Bronchial epithelial cell (primary cell): ENCODE measurements around the gene UNC5CL. TPM values are rescaled to one million over a fixed set of nuclear protein-coding genes. Genes with fewer than 3 reads are reported as not detected.

Experiments used
- DNase-seq: peaks from one replicate; pipeline ENCODE4 v3.0.0-alpha.2; 2010; ENCODE audit warnings: low read depth
- FAIRE-seq: peaks from 2 replicates; lab custom pipeline; 2011; peaks lifted over from hg19 to GRCh38; lab: Jason Lieb, UNC
- H3K27me3 ChIP-seq: 2 replicates; pipeline ENCODE4 v1.5.1; 2011; ENCODE audit warnings: low read length; ENCODE audit not compliant: control insufficient read depth, insufficient read depth
- H3K36me3 ChIP-seq: 2 replicates; pipeline ENCODE4 v1.5.1; 2011; ENCODE audit warnings: low read length; ENCODE audit not compliant: control insufficient read depth, insufficient read depth
- H3K4me3 ChIP-seq: 2 replicates; pipeline ENCODE4 v1.5.1; 2011; ENCODE audit warnings: mild to moderate bottlenecking, low read depth, low read length, control low read depth
- total RNA-seq: library from RNA; depleted of rRNA; stranded (reverse); fragments of >200 nt; gene quantifications from 2 replicates; pipeline ENCODE4 v1.2.1, GENCODE V29; 2014
- TF ChIP-seq, protein P1 (sequence below): IDR thresholded peaks from 2 replicates; pipeline ENCODE4 v1.5.1; 2011; ENCODE audit warnings: mild to moderate bottlenecking, moderate library complexity, low read length, control low read depth, inconsistent platforms; ENCODE audit not compliant: insufficient read depth, severe bottlenecking

UNC5CL gene
- total RNA-seq, 1 donor from 2014 or later = 0.26 TPM

DNA sequence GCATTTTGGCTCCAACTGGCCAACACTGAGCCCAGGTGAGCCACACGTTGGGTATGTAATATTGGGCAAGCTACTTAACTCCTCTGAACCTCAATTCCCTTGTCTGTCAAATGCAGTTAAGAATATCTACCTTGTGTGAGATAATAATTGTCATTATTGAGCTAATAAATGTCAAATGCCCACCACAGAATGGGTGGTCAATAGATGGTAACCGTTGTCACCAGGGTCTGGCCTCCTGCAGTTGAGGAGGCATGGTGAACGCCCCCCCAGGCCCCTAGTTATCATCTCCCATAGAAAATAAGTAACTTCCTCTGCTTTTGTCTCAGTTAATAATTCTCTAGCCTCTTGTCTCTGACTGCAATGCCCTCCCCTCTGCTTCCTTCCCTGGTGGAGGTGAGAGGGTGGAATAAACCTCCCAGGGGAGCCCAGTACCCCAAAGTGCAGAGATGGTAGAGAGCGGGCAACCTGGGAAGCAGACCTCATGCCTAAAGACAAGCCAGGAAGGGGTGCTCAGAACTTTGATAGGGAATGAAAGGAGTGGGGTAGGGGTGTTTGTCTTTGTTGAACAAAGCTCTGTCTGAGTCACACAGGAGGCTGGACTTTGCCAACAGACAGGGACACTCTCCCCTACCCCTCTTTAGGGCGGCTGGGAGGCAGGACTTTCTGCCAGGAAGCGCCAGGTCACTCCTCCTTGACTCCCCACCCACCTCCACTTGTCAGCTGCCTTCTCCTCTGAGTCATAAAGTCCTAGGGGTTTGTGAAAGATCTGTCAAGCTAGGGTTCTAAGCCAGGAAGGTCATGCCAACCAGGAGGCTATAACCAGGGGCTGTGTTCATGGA, 1.3 kb upstream of the UNC5CL start:
- TF ChIP-seq, protein P1, sequence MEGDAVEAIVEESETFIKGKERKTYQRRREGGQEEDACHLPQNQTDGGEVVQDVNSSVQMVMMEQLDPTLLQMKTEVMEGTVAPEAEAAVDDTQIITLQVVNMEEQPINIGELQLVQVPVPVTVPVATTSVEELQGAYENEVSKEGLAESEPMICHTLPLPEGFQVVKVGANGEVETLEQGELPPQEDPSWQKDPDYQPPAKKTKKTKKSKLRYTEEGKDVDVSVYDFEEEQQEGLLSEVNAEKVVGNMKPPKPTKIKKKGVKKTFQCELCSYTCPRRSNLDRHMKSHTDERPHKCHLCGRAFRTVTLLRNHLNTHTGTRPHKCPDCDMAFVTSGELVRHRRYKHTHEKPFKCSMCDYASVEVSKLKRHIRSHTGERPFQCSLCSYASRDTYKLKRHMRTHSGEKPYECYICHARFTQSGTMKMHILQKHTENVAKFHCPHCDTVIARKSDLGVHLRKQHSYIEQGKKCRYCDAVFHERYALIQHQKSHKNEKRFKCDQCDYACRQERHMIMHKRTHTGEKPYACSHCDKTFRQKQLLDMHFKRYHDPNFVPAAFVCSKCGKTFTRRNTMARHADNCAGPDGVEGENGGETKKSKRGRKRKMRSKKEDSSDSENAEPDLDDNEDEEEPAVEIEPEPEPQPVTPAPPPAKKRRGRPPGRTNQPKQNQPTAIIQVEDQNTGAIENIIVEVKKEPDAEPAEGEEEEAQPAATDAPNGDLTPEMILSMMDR = no peak
- peak; percentile 73 for FAIRE-seq
- Histone ChIP-seq H3K36me3 (no peaks in the 10 kb centered on the region), H3K4me3 (no peak overlapping the region), H3K27me3 (no peaks in the 10 kb centered on the region)
- DNase-seq = peak; percentile 84

DNA sequence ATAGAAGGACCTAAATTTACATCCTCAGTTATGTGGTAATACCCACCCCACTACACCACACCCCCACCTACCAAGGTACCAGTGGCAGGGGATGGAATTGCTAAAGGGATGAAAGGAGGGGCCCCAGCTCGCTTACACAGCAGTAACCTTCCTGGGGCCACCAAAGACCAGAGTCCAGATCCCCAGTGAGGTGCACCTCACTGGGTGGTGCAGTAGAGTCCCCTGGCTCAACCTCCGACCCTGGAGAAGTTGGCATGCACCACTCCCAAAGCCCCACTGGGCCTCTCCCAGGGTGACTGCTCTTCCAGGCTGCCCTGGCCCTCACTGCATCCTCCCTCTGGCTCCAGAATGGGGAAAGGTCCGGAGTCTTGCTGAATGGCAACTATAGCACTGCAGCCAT, 816 bp downstream of the UNC5CL start:
- H3K36me3 ChIP-seq = no peaks in the 10 kb centered on the region
- no peaks in the 10 kb centered on the region for H3K27me3 ChIP-seq
- TF ChIP-seq, protein P1 = no peak
- FAIRE-seq = no peak
- no peak overlapping the region for H3K4me3 ChIP-seq
- DNase-seq = no peak

DNA sequence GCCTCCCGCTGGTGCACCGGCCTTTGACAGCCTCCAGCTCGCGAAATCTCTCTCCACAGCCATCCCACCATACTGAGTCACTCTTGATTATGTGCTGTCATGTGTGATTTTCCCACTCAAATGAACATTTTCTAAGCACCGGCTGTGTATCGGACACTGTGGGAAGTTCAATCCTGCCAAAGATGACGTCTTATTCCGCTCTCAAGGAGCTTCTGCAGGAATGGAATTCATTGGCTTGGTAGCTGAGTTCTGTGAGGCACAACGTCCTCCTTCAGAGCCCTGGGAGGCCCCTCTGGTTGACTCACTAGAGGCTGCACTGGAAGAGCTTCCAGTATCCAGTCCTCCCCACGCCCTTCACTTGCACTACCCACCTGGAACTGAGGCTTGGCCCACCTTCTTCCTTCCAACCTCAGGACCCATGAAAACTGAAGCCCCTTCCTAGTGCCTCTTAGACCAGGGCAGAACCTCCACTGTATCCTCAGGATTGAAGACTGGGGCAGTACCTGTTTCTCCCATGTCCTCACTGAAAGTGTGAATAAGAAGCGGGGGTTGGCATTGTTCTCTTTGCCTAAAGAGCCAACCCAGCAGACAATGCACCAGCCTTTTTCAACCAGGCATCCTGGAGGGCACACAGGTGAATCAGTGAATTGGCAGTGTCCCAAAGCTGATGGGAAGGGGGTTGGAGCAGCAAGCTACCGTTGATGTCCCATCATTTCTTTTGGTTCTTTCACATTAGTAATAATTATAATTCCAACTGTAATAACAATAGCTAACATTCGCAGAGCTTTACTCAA, 1.7 kb downstream of the UNC5CL start:
- FAIRE-seq (no peak), DNase-seq (no peak)
- Histone ChIP-seq H3K4me3 (no peak overlapping the region), H3K27me3 (no peaks in the 10 kb centered on the region), H3K36me3 (no peaks in the 10 kb centered on the region)
- TF ChIP-seq, protein P1 = no peak

DNA sequence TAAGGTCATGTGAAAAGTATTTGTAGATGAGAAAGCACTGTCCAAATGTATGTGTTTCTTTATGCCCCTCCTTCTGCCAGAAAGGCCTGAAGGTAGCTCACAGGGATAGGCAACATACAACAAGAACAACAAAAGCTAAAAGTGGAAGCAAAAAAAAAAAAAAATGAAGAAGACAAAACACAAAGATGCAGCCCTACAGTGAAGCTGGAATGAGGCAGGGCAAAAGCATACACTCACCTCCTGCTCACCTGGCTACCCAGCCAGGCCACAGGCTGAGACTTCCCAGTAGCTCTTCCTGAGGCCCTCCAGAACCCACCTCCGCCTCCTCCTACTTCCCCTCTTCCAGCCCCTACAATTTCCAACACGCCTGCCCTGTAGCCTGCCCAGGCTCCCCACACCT, 2.4 kb downstream of the UNC5CL start:
- DNase-seq (peak; percentile 69), FAIRE-seq (no peak)
- Histone ChIP-seq H3K27me3 (no peaks in the 10 kb centered on the region), H3K36me3 (no peaks in the 10 kb centered on the region), H3K4me3 (no peak overlapping the region)
- TF ChIP-seq, protein P1 = no peak

DNA sequence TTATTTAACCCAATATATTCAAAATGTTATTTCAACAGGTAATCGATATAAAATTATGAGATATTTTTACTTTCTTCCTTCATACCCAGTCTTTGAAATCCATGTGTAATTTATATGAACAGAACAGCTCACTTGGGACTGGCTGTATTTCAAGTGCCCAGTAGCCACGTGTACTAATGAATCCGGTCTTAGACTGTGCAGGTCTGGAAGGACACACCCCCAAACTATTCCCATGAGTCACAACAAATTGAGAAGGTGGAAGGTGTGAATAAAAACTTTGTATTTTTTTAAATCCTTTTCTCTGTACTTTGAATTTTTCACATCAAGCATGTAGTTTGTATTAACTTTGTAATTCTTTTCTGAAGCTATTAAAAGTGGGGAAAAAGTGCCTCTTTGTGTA, 2.8 kb downstream of the UNC5CL start:
- Histone ChIP-seq H3K4me3 (no peak overlapping the region), H3K27me3 (no peaks in the 10 kb centered on the region), H3K36me3 (no peaks in the 10 kb centered on the region)
- TF ChIP-seq, protein P1 = no peak
- FAIRE-seq (no peak), DNase-seq (peak; percentile 90)
